ENCODE results near the gene TEAD1. TPM values are rescaled to one million over a fixed set of nuclear protein-coding genes. Genes with fewer than 3 reads are reported as not detected.

The TEAD1 gene
- total RNA-seq, 1 donor from 2014 or later = 62.5 TPM

GRCh38 chr11:12777208-12777874 lies 103.1 kb downstream of the TEAD1 start:
- DNase-seq = no peak
- Mint-ChIP-seq H3K27me3 (ENCODE audit: unreplicated experiment) (no peaks in the 10 kb centered on the region), H3K36me3 (ENCODE audit: unreplicated experiment) (peaks cover 4% of the 10 kb centered on the region), H3K4me1 (ENCODE audit: low read depth, unreplicated experiment) (peaks cover 26% of the 10 kb centered on the region), H3K4me3 (ENCODE audit: unreplicated experiment) (no peak overlapping the region), H3K27ac (ENCODE audit: unreplicated experiment) (no peak overlapping the region), H3K9me3 (ENCODE audit: unreplicated experiment) (no peaks in the 10 kb centered on the region)
- TF ChIP-seq, protein P1, sequence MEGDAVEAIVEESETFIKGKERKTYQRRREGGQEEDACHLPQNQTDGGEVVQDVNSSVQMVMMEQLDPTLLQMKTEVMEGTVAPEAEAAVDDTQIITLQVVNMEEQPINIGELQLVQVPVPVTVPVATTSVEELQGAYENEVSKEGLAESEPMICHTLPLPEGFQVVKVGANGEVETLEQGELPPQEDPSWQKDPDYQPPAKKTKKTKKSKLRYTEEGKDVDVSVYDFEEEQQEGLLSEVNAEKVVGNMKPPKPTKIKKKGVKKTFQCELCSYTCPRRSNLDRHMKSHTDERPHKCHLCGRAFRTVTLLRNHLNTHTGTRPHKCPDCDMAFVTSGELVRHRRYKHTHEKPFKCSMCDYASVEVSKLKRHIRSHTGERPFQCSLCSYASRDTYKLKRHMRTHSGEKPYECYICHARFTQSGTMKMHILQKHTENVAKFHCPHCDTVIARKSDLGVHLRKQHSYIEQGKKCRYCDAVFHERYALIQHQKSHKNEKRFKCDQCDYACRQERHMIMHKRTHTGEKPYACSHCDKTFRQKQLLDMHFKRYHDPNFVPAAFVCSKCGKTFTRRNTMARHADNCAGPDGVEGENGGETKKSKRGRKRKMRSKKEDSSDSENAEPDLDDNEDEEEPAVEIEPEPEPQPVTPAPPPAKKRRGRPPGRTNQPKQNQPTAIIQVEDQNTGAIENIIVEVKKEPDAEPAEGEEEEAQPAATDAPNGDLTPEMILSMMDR (IDR thresholded peaks at IDR 0.05; ENCODE audit: partially characterized antibody, unreplicated experiment) = no peak

GRCh38 chr11:12778240-12778905 lies 104.2 kb downstream of the TEAD1 start:
- no peak for DNase-seq
- H3K9me3 Mint-ChIP-seq (ENCODE audit: unreplicated experiment) = no peaks in the 10 kb centered on the region
- H3K36me3 Mint-ChIP-seq (ENCODE audit: unreplicated experiment) = peaks cover 4% of the 10 kb centered on the region
- TF ChIP-seq, protein P1 (IDR thresholded peaks at IDR 0.05; ENCODE audit: partially characterized antibody, unreplicated experiment) = no peak
- no peaks in the 10 kb centered on the region for H3K27me3 Mint-ChIP-seq (ENCODE audit: unreplicated experiment)
- H3K4me1 Mint-ChIP-seq (ENCODE audit: low read depth, unreplicated experiment) = peaks cover 25% of the 10 kb centered on the region
- H3K27ac Mint-ChIP-seq (ENCODE audit: unreplicated experiment) = no peak overlapping the region
- no peak overlapping the region for H3K4me3 Mint-ChIP-seq (ENCODE audit: unreplicated experiment)

- peaks cover 2% of the 10 kb centered on the region for H3K27me3 Mint-ChIP-seq (ENCODE audit: unreplicated experiment)
- H3K36me3 Mint-ChIP-seq (ENCODE audit: unreplicated experiment) = peaks cover 4% of the 10 kb centered on the region
- H3K4me1 Mint-ChIP-seq (ENCODE audit: low read depth, unreplicated experiment) = peaks cover 7% of the 10 kb centered on the region
- H3K9me3 Mint-ChIP-seq (ENCODE audit: unreplicated experiment) = peaks cover 3% of the 10 kb centered on the region
- no peak overlapping the region for H3K4me3 Mint-ChIP-seq (ENCODE audit: unreplicated experiment)
- DNase-seq = no peak
- no peak overlapping the region for H3K27ac Mint-ChIP-seq (ENCODE audit: unreplicated experiment)
- TF ChIP-seq, protein P1 (IDR thresholded peaks at IDR 0.05; ENCODE audit: partially characterized antibody, unreplicated experiment) = no peak
Measured at GRCh38 chr11:12783765-12784164, 109.5 kb downstream of the TEAD1 start.

GRCh38 chr11:12784445-12784844 lies 110.2 kb downstream of the TEAD1 start:
- TF ChIP-seq, protein P1 (IDR thresholded peaks at IDR 0.05; ENCODE audit: partially characterized antibody, unreplicated experiment) = no peak
- Mint-ChIP-seq H3K9me3 (ENCODE audit: unreplicated experiment) (peaks cover 5% of the 10 kb centered on the region), H3K27me3 (ENCODE audit: unreplicated experiment) (peaks cover 3% of the 10 kb centered on the region), H3K4me1 (ENCODE audit: low read depth, unreplicated experiment) (peaks cover 8% of the 10 kb centered on the region), H3K36me3 (ENCODE audit: unreplicated experiment) (peaks cover 4% of the 10 kb centered on the region), H3K27ac (ENCODE audit: unreplicated experiment) (no peak overlapping the region), H3K4me3 (ENCODE audit: unreplicated experiment) (no peak overlapping the region)
- DNase-seq = no peak

GRCh38 chr11:12784987-12785386 lies 110.8 kb downstream of the TEAD1 start:
- DNase-seq = no peak
- no peak overlapping the region for H3K27ac Mint-ChIP-seq (ENCODE audit: unreplicated experiment)
- H3K27me3 Mint-ChIP-seq (ENCODE audit: unreplicated experiment) = peaks cover 4% of the 10 kb centered on the region
- H3K9me3 Mint-ChIP-seq (ENCODE audit: unreplicated experiment) = peaks cover 7% of the 10 kb centered on the region
- TF ChIP-seq, protein P1 (IDR thresholded peaks at IDR 0.05; ENCODE audit: partially characterized antibody, unreplicated experiment) = no peak
- no peaks in the 10 kb centered on the region for H3K36me3 Mint-ChIP-seq (ENCODE audit: unreplicated experiment)
- peaks cover 10% of the 10 kb centered on the region for H3K4me1 Mint-ChIP-seq (ENCODE audit: low read depth, unreplicated experiment)
- no peak overlapping the region for H3K4me3 Mint-ChIP-seq (ENCODE audit: unreplicated experiment)
